DMS 273 (cell line): Measurements from ENCODE around the gene RNF6.

Experiments
- DNase-seq: peaks from one replicate; lab custom pipeline; 2025; ENCODE audit not compliant: unreplicated experiment; lab: John Stamatoyannopoulos, UW

RNF6 gene

DNA sequence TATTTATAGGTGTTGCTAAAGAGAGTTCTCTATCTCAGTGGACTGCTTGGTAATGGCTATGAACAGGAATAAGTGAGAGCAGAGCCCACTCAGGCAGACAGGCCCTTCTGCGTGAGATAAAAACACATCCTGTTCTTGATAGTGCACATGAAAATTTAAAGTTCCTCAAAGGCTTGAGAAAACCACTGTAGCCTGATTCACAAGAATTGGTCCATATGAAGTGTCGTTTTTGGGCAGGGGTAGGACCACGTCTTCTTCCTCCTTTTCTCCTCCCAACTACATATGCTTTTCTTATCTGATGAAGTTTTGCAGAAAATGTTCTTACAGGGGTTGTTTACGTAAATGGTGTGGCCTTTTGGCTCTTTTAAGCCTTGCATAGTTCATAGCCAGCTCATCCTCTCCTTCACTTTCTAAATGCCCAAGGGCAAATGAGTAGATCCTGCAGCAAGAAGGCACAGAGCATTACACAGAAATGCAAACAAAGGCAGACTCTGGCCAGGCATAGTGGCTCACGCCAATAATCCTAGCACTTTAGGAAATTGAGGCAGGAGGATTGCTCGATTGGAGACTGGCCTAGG lies 53.8 kb downstream of the RNF6 start:
- no peak for DNase-seq

DNA sequence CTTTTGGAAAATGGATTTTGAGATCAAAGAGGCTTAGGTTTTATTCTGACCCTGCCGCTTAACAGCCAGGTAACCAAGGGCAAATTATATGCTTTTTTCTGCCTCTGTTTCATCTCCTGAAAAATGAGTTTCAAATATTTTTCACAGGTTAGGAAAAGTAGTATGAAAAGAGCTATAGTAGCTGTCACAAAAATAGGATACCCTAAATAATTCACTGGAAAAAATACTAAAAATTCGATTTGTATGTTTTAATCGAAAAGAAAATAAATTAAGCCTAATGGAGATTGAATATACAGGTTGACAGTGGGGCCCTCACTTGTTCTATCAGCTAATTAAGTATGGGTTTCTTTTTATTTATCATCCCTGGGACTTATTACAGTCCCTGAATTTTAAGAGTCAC lies 58.3 kb downstream of the RNF6 start:
- DNase-seq = no peak
